Prostate gland (tissue), 2 donors: ENCODE results near the gene DGKB.

Experiments
- POLR2A ChIP-seq: fragments of 450-650 bp; IDR thresholded peaks from one replicate; pipeline ENCODE4 v1.6.1; 2016; ENCODE audit warnings: antibody characterized with exemption, mild to moderate bottlenecking
- TF ChIP-seq, protein P1 (sequence below), 4 experiments: fragments of 200-600 bp in 2 of 4; fragments of 450-650 bp in 2 of 4; sonication (generic) in 2 of 4; IDR thresholded peaks; 1 replicate in 3 of 4; 2 replicates in 1 of 4; pipeline ENCODE4 v1.5.1; 2016 to 2019; ENCODE audit warnings: antibody characterized with exemption in 4 of 4, mild to moderate bottlenecking in 2 of 4, moderate library complexity in 2 of 4

DNA sequence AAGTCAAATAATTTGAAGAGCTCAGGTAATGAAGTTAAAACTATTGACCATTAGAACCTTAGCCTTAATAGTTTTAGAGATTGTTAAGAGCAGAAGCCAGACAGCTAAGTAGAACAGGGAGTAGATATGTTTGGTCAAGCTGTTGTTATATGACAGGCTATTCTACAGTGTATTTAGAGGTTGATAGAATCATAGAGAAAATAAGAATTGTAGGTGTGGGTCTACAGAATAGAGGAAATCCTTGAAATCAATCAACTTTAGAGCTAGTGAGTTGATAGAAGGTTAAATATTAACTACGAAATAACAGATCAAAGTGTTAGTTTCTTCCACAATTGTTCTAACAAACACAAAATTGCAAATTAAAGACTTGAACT is 80.1 kb downstream of the DGKB start:
- TF ChIP-seq, protein P1, sequence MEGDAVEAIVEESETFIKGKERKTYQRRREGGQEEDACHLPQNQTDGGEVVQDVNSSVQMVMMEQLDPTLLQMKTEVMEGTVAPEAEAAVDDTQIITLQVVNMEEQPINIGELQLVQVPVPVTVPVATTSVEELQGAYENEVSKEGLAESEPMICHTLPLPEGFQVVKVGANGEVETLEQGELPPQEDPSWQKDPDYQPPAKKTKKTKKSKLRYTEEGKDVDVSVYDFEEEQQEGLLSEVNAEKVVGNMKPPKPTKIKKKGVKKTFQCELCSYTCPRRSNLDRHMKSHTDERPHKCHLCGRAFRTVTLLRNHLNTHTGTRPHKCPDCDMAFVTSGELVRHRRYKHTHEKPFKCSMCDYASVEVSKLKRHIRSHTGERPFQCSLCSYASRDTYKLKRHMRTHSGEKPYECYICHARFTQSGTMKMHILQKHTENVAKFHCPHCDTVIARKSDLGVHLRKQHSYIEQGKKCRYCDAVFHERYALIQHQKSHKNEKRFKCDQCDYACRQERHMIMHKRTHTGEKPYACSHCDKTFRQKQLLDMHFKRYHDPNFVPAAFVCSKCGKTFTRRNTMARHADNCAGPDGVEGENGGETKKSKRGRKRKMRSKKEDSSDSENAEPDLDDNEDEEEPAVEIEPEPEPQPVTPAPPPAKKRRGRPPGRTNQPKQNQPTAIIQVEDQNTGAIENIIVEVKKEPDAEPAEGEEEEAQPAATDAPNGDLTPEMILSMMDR (IDR thresholded peaks at IDR 0.05): no peak
- TF ChIP-seq POLR2A: no peak
